CD4-positive, alpha-beta T cell treated with Interleukin-15 for 1 hour (primary cell): Measurements from ENCODE around the gene CHKA.

ENCODE experiments used
- DNase-seq: peaks from one replicate; pipeline ENCODE4 v3.0.0-alpha.2; 2020

The CHKA gene

DNA sequence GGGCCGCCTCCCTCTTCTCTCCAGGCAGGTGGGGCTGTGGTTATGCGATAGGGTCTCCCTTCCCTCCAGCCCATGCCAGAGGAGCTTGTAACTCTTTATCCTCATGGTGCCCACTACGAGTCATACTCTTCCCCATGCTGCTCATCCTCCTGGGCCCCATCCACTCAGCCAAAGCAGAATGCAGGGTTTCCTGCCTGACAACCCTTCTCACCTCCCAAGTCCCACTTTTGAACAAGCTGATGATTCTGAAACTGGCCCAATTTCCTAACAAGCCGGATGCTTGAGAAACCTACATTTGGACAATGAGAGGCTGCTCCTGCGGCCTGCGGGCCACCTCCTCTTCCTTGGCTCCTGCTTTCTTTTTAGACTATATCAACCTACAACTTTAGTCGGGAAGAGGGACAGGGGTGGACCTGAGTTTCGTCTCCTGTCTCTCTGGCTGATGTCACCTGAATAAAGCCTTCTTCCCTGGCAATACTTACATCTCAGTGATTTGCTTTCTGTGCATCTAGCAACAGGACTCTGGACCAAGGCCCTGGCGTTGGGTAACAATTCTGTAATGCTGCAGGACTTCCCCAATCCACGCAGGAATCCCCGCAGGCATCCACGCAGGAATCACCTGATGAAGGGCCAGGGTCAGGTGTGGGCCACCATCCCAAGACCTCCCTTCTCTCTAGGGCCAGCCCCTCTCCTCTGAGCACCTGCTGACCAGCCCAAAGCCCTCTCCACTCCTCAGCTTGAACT, 92.2 kb downstream of the CHKA start:
- no peak for DNase-seq

DNA sequence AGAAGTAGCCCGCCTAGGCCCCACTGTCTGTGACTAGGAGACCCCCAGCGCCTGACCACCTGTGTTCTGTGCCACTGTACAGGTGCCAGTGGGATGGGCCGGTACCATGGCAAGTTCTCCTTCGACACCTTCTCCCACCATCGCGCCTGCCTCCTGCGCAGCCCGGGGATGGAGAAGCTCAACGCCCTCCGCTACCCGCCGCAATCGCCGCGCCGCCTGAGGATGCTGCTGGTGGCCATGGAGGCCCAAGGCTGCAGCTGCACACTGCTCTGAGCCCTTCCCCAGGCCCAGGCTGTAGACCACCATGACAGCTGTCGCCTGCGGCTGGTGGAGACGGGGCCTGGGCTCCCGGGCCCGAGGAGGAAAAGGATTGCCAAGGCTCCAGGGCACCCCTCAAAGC, 93.5 kb downstream of the CHKA start:
- DNase-seq: no peak

GRCh38 chr11:68026391-68027105, 94.6 kb downstream of the CHKA start:
- no peak for DNase-seq

GRCh38 chr11:68025047-68025446, 96.1 kb downstream of the CHKA start:
- DNase-seq: no peak

DNA sequence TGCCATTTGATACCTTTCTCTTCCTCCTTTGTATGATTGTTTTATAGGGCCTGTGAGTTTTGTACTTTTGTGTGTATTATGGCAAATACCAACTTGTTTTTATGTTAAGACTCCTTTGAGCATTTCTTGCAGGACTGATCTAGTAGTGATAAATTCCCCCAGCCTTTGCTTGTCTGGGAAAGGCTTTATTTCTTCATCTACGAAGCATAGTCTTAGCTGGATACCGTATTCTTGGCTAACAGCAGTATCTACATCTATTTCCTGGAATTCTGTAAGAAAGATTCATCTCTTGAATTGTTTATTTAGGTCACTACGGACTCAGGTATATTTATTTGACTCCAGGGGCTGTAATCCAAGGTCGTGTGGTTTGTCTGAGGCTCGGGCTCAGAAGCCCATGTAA, 96.7 kb downstream of the CHKA start:
- no peak for DNase-seq

DNA sequence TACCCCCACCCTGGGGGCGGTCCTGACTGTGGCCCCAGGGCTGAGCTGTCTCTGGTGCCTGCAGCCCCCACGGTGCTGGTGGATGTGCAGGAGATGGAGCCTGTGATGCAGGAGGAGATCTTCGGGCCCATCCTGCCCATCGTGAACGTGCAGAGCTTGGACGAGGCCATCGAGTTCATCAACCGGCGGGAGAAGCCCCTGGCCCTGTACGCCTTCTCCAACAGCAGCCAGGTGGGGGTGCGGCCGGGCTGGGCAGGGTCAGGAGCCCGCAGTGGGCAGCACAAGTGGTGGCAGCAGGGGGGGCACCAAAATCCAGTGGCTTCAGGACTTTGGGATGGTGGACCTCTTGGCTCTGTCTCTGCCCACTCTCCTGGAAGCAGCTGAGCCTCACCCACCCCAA, 98.7 kb downstream of the CHKA start:
- DNase-seq: no peak

DNA sequence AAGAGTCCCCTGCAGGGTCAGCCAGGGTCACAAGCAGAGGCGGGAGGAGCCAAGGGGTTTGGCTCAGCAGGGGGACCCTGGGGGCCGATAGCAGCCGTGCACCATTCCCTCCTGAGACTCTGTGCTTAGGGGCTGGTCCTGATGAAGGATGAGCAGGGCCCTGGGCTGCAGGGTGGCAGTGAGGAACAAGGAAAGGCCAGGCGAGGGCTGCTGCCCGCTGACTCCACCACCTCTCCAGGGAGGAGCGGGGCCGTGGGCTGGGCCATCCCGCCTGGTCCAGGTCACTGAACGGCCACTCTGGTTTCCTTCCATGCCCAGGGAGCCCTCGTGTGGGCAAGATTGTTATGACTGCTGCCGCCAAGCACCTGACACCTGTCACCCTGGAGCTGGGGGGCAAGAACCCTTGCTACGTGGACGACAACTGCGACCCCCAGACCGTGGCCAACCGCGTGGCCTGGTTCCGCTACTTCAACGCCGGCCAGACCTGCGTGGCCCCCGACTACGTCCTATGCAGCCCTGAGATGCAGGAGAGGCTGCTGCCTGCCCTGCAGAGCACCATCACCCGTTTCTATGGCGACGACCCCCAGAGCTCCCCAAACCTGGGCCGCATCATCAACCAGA, 99.9 kb downstream of the CHKA start:
- no peak for DNase-seq

DNA sequence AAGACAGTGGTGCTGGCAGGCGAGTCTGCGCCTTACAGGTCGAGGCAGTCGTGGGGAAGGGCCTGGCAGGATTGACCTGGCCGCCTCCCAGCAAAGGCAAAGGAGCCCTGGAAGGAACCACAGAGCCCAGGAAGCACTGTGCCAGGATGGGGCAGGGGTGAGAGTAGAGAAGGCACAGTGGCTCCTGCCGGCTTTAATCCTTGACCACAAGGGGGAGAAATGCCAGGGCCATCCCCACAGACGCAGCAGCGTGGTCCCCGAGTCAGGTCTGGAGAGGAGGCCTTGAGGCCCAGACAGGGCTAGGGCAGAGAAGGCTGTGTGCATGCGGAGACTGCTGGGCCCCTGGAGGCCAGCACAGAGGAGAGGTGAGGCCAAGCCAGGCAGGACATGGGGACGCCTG, 100.6 kb downstream of the CHKA start:
- no peak for DNase-seq

DNA sequence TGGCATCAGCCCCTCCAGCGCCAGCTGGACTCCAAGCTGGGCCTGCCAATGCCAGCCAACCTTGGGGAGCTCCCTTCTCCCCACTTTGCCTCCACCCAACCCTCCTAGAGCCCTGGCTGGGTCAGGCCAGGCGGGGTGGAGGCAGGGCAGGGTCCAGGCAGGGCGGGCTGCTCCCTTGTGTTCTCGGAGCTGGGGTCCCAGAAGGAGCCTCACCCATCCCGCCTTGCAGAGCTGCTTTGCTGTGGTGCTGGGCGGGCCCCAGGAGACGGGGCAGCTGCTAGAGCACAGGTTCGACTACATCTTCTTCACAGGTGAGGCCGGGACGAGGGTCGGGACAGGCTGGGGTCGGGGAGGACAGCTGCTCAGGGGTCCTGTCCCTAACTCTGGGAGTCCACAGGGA, 101.7 kb downstream of the CHKA start:
- no peak for DNase-seq

GRCh38 chr11:68018730-68019190, 102.4 kb downstream of the CHKA start:
- no peak for DNase-seq

DNA sequence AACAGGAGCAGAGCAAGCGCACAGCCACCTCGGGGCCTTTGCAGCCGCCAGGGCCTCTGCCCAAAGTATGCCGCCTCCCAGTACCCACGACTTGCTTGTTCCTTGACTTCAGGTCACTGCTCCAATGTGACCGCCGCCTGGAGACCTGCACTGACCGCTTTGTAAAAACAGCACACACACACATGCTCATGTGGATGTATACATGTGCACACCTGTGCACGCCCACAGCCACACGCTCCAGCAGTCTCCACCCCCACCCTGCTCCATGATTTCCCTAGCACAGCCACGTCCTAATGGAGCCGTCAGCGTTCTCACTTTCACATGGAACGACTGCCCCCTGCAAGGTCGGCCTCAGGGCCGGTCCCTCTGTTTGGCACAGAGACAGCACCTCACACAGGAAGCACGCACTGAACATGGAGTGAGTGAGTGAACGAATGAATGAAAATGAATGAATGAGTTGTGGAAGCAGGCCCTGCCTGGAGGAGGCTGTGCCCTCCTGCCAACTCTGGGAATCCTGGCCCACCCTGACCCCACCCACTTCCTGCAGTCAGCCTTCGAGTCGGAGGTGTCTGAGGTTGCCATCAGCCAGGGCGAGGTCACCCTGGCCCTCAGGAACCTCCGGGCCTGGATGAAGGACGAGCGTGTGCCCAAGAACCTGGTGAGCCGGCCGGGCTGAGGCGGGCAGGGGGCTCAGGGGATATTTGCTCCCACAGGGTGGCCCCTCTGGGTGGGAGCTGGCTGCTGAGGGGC, 103.0 kb downstream of the CHKA start:
- DNase-seq: no peak

DNA sequence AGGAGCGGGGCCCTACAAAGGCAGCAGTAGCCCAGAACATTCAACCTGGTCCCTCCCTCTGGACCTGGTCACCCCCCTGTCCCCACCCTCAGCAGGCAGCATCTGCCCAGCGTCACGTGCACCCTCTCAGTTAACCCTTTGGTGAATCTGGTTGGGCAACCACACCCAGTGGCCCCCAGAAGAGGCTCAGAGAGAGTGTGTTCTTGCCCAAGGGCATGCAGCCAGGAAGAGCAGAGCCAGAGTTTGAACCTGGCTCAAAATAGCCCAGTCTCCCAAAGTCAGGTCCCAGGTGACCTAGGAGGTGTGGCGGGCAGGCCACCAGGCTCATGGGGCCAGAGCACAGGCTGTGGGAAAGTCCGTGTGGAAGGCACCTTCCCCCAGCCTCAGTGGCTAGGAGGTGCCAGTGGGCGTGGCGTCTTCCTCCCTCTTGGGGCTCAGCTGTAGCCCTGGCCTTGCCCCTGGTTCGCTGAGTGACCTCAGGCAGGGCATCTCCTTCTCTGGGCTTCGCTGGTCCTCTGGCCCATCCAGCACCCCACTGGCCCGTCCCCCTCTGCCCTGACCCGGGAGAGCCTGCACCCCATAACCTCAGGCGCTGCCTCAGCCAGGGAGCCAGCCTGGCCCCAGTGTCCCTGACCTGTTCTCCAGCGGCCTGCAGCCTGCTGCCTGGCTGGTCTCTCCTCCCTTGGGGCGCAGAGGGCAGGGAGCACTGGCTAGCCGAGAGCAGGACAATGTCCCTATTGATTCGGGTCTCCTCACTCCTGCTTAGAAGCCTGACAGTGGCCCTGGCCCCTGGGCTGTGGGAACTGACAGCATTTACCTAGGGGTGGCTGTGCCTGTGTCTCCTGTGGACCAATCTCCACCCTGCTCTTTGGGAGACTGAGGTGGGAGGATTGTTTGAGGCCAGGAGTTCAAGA, 104.0 kb downstream of the CHKA start:
- DNase-seq: no peak

GRCh38 chr11:68016161-68016903, 104.9 kb downstream of the CHKA start:
- DNase-seq: no peak

GRCh38 chr11:68015467-68015866, 105.7 kb downstream of the CHKA start:
- DNase-seq: no peak

DNA sequence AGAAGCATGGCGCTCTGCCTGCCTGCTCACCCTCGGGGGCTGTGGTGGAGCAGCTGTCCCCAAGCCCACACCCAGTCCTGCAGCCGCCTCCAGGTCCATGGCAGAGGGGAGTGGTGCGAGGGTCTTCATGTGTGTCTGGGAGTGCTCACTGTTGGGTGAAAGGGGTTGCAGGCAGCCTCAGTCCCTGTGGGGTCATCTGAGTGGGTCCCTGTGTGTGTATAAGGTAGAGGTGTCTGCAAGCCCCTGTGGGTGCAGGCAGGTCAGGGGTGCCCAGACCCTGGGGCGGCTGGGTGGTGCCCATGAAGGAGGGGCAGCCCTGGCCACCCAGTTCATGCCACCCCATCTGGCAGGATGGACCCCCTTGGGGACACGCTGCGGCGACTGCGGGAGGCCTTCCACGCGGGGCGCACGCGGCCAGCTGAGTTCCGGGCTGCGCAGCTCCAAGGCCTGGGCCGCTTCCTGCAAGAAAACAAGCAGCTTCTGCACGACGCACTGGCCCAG, 106.2 kb downstream of the CHKA start:
- no peak for DNase-seq

DNA sequence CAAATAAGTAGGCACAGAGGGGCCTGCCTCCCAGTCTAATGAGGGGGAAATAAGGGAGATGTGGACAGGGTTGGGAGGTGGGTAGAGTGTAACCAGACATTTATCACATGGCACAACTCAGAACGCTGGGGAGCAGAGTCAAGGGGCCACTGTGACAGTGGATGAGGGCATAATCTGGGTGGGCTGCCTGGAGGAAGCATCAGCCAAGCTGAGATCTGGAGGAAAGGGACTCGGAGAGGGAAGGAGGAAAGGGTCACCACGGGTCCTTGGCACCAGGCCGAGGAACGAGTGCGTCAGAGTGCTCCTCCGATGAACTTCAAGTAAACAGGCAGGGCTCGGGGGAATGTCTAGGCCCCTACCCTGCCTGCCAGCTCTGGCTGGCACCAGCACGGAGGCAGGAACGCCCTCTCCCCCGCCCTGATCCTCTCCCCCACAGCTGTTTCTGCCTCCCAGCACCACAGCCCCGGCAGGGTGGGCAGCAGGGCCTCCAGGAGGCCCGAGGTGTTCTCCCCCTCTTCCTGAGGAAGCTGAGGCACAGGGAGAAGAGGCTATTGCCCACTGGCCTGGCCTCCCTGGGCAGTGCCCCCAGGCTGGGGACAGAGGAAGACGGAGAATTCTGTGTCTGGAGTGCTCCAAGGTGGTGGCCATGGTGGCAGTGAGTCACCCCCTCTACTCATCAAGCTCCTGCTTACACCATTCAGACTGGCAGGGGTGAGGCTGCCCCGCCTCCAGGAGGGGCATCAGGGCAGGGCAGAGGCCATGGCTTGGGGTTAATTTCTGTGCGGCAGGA, 106.8 kb downstream of the CHKA start:
- DNase-seq: peak; percentile 48

- no peak for DNase-seq
These were observed 107.5 kb downstream of the CHKA start for GRCh38 chr11:68013611-68014156.

DNA sequence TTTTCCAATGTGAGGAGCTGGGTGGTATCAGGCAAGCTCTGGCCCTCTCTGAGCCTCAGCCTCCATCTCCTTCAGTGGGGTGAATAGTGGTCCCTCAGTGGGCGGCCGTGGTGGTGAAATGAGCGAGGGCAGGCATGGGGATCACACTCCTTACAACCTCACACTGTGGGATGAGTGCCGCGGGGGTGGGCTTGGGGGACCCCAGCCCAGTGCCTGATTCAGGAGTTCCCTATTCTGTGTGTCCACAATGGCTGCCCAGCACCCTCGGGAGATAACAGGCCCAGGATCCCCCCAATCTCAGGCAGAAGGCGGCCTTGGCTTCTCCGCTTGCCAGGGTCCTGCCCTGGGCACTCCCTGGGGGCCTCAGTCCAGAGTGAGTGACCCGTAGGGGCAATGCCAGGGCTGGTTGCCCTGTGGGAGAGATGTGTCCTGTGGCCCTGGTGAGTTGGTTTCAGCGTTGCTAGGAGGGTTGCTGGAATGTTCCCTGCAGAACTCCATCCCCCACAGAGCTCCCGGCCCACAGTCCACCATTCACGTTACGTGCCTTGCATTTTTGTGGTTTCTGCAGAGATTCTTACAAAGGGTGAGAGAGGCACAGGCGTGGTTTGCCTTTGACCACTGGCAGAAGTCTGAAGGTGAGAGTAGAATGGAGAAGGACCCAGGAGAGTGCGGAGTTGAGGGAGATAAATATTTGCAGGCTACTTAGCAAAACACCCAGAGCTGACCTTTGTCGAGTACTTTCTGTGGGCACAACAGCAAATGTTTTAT, 108.2 kb downstream of the CHKA start:
- no peak for DNase-seq
